K562 (cell line): ENCODE measurements around the gene C10orf105. TPM values are rescaled to one million over a fixed set of nuclear protein-coding genes. Genes with fewer than 3 reads are reported as not detected.

Experiments used
- ATAC-seq: fragments of 200-7000 bp; cut with Tn5 transposase; 3 replicates; pipeline ENCODE4 v1.9.1; 2020; ENCODE audit warnings: moderate library complexity
- BruUV-seq: library from RNA; stranded (reverse); fragments of 400-500 nt; replicated peaks from 2 replicates; lab custom pipeline; 2021; lab: Mats Ljungman, UMichigan
- CTCF ChIA-PET: fragments of 300-600 bp; formaldehyde crosslinking; extraction: SDS; loops from one replicate; lab custom pipeline; 2021; ENCODE audit warnings: low intra/inter-chr PET ratio; lab: Yijun Ruan, JAX
- POLR2A ChIA-PET: fragments of 300-600, 350-650 bp; sonication (Branson Sonifier 250); formaldehyde crosslinking; extraction: SDS; loops from one replicate; lab custom pipeline; 2021; ENCODE audit warnings: antibody characterized with exemption, inconsistent platforms; lab: Yijun Ruan, JAX
- DNase-seq, 4 experiments: peaks; one replicate each; pipeline versions ENCODE4 v3.0.0 to v3.0.0-alpha.2; 2011 to 2018; ENCODE audit warnings: low spot score in 3 of 4, mixed read lengths in 3 of 4; ENCODE audit errors: extremely low read depth in 1 of 4
- FAIRE-seq: peaks from 2 replicates; lab custom pipeline; 2011; peaks lifted over from hg19 to GRCh38; lab: Jason Lieb, UNC
- H2AFZ ChIP-seq: 2 replicates; pipeline ENCODE4 v1.6.0; 2011; ENCODE audit warnings: low read depth, low read length, control low read depth, inconsistent platforms
- H3K27ac ChIP-seq: fragments of 200-600 bp; 3 replicates; pipeline ENCODE4 v1.8.0; 2011; ENCODE audit warnings: low read depth, mild to moderate bottlenecking, control low read depth, inconsistent platforms, low read length, moderate library complexity, mixed read lengths; ENCODE audit errors: extremely low read depth
- H3K27me3 ChIP-seq, 2 experiments: fragments of 300-600 bp in 1 of 2; 2 replicates in 1 of 2; 3 replicates in 1 of 2; pipeline versions ENCODE4 v1.6.0 to v1.8.0; 2011; ENCODE audit warnings: inconsistent platforms in 2 of 2, low read length in 2 of 2, mild to moderate bottlenecking in 1 of 2, mixed read lengths in 1 of 2, moderate library complexity in 1 of 2; ENCODE audit not compliant: control insufficient read depth in 2 of 2, insufficient read depth in 2 of 2
- H3K36me3 ChIP-seq: fragments of 300-600 bp; 3 replicates; pipeline ENCODE4 v1.8.0; 2011; ENCODE audit warnings: mild to moderate bottlenecking, low read length, inconsistent platforms; ENCODE audit not compliant: control insufficient read depth, insufficient read depth
- H3K4me1 ChIP-seq, 2 experiments: fragments of 200-600 bp in 1 of 2; replicated peaks in 1 of 2; 2 replicates in 1 of 2; 3 replicates in 1 of 2; pipeline versions ENCODE4 v1.5.1 to v1.8.0; 2011; ENCODE audit warnings: inconsistent platforms in 2 of 2, low read length in 2 of 2, mild to moderate bottlenecking in 1 of 2, mixed read lengths in 1 of 2, moderate library complexity in 1 of 2; ENCODE audit not compliant: control insufficient read depth in 2 of 2, insufficient read depth in 2 of 2
- H3K4me2 ChIP-seq: 2 replicates; pipeline ENCODE4 v1.6.1; 2011; ENCODE audit warnings: low read length, control low read depth, inconsistent platforms, mixed read lengths; ENCODE audit not compliant: insufficient read depth
- H3K4me3 ChIP-seq: fragments of 200-600 bp; sonication (generic), shearing (Covaris generic); 2 replicates; pipeline ENCODE4 v1.5.1; 2016; ENCODE audit warnings: control low read depth, inconsistent platforms
- H3K79me2 ChIP-seq: fragments of 200-600 bp; 3 replicates; pipeline ENCODE4 v1.8.0; 2011; ENCODE audit warnings: low read length, inconsistent platforms; ENCODE audit not compliant: control insufficient read depth, insufficient read depth
- H3K9ac ChIP-seq, 2 experiments: 2 replicates each; pipeline versions ENCODE4 v1.6.0 to v1.6.1; 2011; ENCODE audit warnings: low read depth in 2 of 2, low read length in 2 of 2, control low read depth in 1 of 2, inconsistent platforms in 1 of 2, mild to moderate bottlenecking in 1 of 2, mixed read lengths in 1 of 2; ENCODE audit not compliant: insufficient read depth in 1 of 2
- H3K9me1 ChIP-seq: one replicate; pipeline ENCODE4 v1.6.0; 2011; ENCODE audit warnings: inconsistent platforms, mild to moderate bottlenecking, low read length, moderate library complexity; ENCODE audit not compliant: control insufficient read depth, insufficient read depth
- H3K9me3 ChIP-seq: replicated peaks from 2 replicates; pipeline ENCODE4 v1.5.1; 2011; ENCODE audit warnings: low read depth, low read length, inconsistent platforms; ENCODE audit not compliant: control insufficient read depth, insufficient read depth
- H4K20me1 ChIP-seq: replicated peaks from 2 replicates; pipeline ENCODE4 v1.6.1; 2011; ENCODE audit warnings: low read length, inconsistent platforms, mixed read lengths; ENCODE audit not compliant: control insufficient read depth, insufficient read depth
- PCBP1 ChIP-seq: fragments of 200-400 bp; formaldehyde crosslinking; IDR thresholded peaks from 2 replicates; pipeline ENCODE4 v1.6.1; 2018; ENCODE audit warnings: mild to moderate bottlenecking, low read depth, low read length; ENCODE audit not compliant: poor library complexity, severe bottlenecking
- ZNF324 ChIP-seq: fragments of 250-450 bp; sonication (Bioruptor Pico); IDR thresholded peaks from 2 replicates; pipeline ENCODE4 v1.4.0; 2020; ENCODE audit warnings: mild to moderate bottlenecking
- ZNF57 ChIP-seq: fragments of 450-650 bp; formaldehyde crosslinking; IDR thresholded peaks from 2 replicates; pipeline ENCODE4 v1.4.0; 2020; ENCODE audit warnings: mild to moderate bottlenecking, moderate library complexity
- WGBS: fragments of 100-300 bp; shearing (Covaris generic); methylation state at CpG from one replicate; pipeline ENCODE4 v1.1.6; 2016; ENCODE audit warnings: low coverage, mixed read lengths; ENCODE audit not compliant: insufficient coverage; ENCODE audit errors: missing lambda C conversion rate; 5-methylcytosine and 5-hydroxymethylcytosine counted together
- in situ Hi-C: fragments of 300-500 bp; cut with MboI; formaldehyde crosslinking; loops from 4 replicates; pipeline ENCODE4 v1.15.0; 2018; ENCODE audit warnings: inconsistent platforms, mixed read lengths
- intact Hi-C: fragments of 100-400 bp; cut with micrococcal nuclease; formaldehyde crosslinking; loops from 2 replicates; pipeline ENCODE4 v1.14.2; 2022
- polyA plus RNA-seq, 8 experiments: library from polyadenylated mRNA; depleted of rRNA in 4 of 8; stranded (reverse) in 5 of 8; unstranded in 3 of 8; fragments of >200 nt; fragmentation: Nextera tagmentation in 2 of 8; fragmentation: Illumina TruSeq in 1 of 8; extraction: Ambion mirVana in 2 of 8; extraction: Trizol in 1 of 8; gene quantifications; 2 replicates each; pipeline versions ENCODE4 v1.2.1 to v1.2.3, GENCODE V29; 2011 to 2014; ENCODE audit warnings: inconsistent platforms in 1 of 8, missing spikeins in 1 of 8
- total RNA-seq, 7 experiments: library from RNA; depleted of rRNA in 6 of 7; stranded (reverse); fragments of >200 nt in 6 of 7; fragmentation: Illumina TruSeq in 2 of 7; extraction: Trizol in 2 of 7; gene quantifications; 2 replicates each; pipeline versions ENCODE4 v1.2.1 to v1.2.3, GENCODE V29; 2011 to 2021; ENCODE audit warnings: low replicate concordance in 1 of 7

Gene C10orf105
- total and polyA plus RNA-seq, 9 of the 15 experiments (the other 6 are each of a cell fraction or from before 2014, with no cell fraction given), result 0.03 to 0.25 (median 0.04) TPM; not detected in 3

DNA sequence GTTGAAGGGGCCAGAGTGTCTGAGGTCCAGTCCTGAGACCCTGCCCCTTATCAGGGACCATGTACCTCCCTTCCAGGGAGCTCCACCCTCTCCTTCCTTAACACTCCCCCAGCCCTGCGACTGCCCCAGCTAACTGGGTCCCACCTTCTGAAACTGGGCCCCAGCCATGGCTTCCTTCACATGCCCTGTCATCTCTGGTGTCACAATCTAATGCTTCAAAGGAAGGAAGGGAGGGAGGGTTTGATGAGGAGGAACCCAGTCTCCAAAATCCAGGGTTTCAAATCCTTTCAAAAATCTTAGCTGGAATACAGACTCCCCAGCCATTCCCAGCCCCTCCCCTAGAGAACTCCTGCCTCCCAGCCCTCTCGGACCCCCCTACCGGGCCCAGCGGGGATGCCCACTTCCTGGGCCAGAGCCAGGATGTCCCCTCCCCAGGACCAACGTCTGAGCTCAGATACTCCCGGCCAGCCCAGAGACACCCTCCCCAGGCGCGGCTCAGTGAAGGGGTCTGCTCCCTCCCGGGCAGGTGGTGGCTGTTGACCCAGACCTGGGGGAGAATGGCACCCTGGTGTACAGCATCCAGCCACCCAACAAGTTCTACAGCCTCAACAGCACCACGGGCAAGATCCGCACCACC, 18.0 kb downstream of the C10orf105 start:
- DNase-seq (peak in 2 of 4 experiments; percentile 44 to 45), ATAC-seq (no peak), FAIRE-seq (no peak)
- Histone ChIP-seq H4K20me1 (no peaks in the 10 kb centered on the region), H3K4me1 (peaks cover 8 to 43% of the 10 kb centered on the region in 2 experiments), H3K36me3 (no peaks in the 10 kb centered on the region), H3K9me3 (no peaks in the 10 kb centered on the region), H3K79me2 (no peaks in the 10 kb centered on the region), H3K9me1 (no peaks in the 10 kb centered on the region), H3K27ac (no peak overlapping the region), H3K9ac (peak overlapping the region in 1 of 2 experiments; percentile 78; a peak in 2 of 4 replicates), H3K4me3 (no peak overlapping the region), H3K4me2 (no peak overlapping the region; the same call in 1 of the 2 replicates), H3K27me3 (no peaks in the 10 kb centered on the region), H2AFZ (peak overlapping the region; percentile 14; the same call in 1 of the 2 replicates)
- in situ Hi-C loops, result loop anchor here (5.0 to 10.0 kb wide), 2 partner anchors 317 to 389 kb away; no protein-coding TSS in a partner anchor
- no TSS peak for BruUV-seq
- CTCF ChIA-PET, result no interaction called here
- POLR2A ChIA-PET, result interaction anchor here (0.5 to 1.2 kb wide), 3 partner anchors 210 to 370 kb away, joined by 3 to 5 read pairs (median 3); no protein-coding TSS in a partner anchor
- TF ChIP-seq PCBP1 (no peak), ZNF57 (CRISPR knock-in tag) (no peak), ZNF324 (CRISPR knock-in tag) (no peak)
- intact Hi-C loops, result loop anchor here (10.0 kb wide), 1 partner anchor 193 kb away; no protein-coding TSS in a partner anchor
- 47% methylated on average over 11 of the region's 11 CpGs for WGBS
